NCI-H1092 (cell line): ENCODE data around the gene CABLES1.

Experiments used
- DNase-seq: peaks from one replicate; lab custom pipeline; 2025; lab: John Stamatoyannopoulos, UW

CABLES1 gene

GRCh38 chr18:23194155-23194996 is 59.1 kb downstream of the CABLES1 start:
- DNase-seq: no peak

- DNase-seq: no peak
These were observed 60.0 kb downstream of the CABLES1 start for GRCh38 chr18:23194997-23195957.

GRCh38 chr18:23196119-23197007 is 61.1 kb downstream of the CABLES1 start:
- no peak for DNase-seq

- DNase-seq: no peak
These were observed 63.0 kb downstream of the CABLES1 start for GRCh38 chr18:23198217-23198845.

- no peak for DNase-seq
These were observed 65.5 kb downstream of the CABLES1 start for GRCh38 chr18:23200756-23201155.

GRCh38 chr18:23201741-23202140 is 66.5 kb downstream of the CABLES1 start:
- no peak for DNase-seq

- no peak for DNase-seq
These were observed 68.7 kb downstream of the CABLES1 start for GRCh38 chr18:23203891-23204432.

- DNase-seq: no peak
These were observed 69.4 kb downstream of the CABLES1 start for GRCh38 chr18:23204589-23205235.

GRCh38 chr18:23205980-23206379 is 70.7 kb downstream of the CABLES1 start:
- no peak for DNase-seq

- no peak for DNase-seq
These were observed 72.1 kb downstream of the CABLES1 start for GRCh38 chr18:23207191-23207955.

GRCh38 chr18:23207994-23208393 is 72.7 kb downstream of the CABLES1 start:
- no peak for DNase-seq

- DNase-seq: no peak
These were observed 73.3 kb downstream of the CABLES1 start for GRCh38 chr18:23208600-23208999.

GRCh38 chr18:23209031-23209430 is 73.7 kb downstream of the CABLES1 start:
- DNase-seq: no peak

- no peak for DNase-seq
These were observed 74.5 kb downstream of the CABLES1 start for GRCh38 chr18:23209796-23210195.

GRCh38 chr18:23210526-23210925 is 75.2 kb downstream of the CABLES1 start:
- no peak for DNase-seq

- DNase-seq: no peak
These were observed 75.9 kb downstream of the CABLES1 start for GRCh38 chr18:23211146-23211545.

GRCh38 chr18:23212161-23212560 is 76.9 kb downstream of the CABLES1 start:
- no peak for DNase-seq

GRCh38 chr18:23213200-23213599 is 77.9 kb downstream of the CABLES1 start:
- DNase-seq: no peak

GRCh38 chr18:23217781-23218180 is 82.5 kb downstream of the CABLES1 start:
- DNase-seq: no peak

GRCh38 chr18:23220355-23220754 is 85.1 kb downstream of the CABLES1 start:
- no peak for DNase-seq
